AG09319 (cell line): Measurements from ENCODE around the gene P2RX6.
"Not testable (repeated sequence)": the region's sequence is repeated elsewhere in the genome, so short reads cannot be mapped to it uniquely, and the experiment has no call there.

Experiments
- DNase-seq: peaks from one replicate; pipeline ENCODE4 v3.0.0-alpha.2; 2010; ENCODE audit warnings: low read depth; ENCODE audit errors: extremely low read depth
- TF ChIP-seq, protein P1 (sequence below): IDR thresholded peaks from 2 replicates; pipeline ENCODE4 v1.5.1; 2011; ENCODE audit warnings: low read depth, mild to moderate bottlenecking, inconsistent platforms, low read length, moderate library complexity

Gene P2RX6

DNA sequence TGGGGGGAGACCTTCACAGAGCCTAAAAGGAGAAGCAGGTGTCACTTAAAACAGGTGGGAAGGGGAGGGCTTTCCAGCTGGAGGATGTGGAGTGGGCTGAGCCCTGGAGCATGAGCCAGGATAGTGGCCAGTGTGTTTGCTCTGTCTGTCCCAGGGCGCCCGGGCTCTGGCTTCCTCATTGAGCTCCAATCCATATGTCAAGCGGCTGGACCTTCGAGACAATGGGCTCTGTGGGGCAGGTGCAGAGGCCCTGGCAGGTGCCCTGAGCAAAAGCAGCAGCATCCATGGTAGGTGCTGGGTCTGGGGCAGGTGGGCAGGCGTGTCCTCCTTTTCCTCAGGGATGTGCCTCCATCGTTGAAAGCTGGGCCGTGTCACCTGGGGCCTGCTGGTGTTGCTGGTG lies 32.8 kb downstream of the P2RX6 start:
- no peak for DNase-seq

DNA sequence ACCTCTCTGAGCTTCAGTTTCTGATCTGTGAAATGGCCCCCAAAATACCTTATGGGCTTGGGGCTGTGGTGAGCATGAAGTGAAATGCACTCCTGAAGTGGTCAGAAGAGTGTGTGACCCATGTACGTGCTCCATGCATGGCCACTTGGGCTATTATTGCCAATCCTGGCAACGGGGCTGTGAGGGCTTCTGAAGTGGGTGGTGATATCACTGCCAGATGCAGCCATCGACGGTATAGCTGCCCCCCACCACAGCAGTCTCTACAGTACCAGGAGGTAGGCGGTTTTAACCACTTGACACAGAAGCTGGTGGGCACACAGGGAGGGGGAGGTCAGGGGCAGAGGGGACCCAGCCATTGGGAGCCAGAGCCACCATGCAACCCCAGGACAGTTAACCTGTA lies 33.5 kb downstream of the P2RX6 start:
- not testable (repeated sequence) for DNase-seq

More for the DNA sequence above, 32.8 kb downstream of the P2RX6 start:
- TF ChIP-seq, protein P1, sequence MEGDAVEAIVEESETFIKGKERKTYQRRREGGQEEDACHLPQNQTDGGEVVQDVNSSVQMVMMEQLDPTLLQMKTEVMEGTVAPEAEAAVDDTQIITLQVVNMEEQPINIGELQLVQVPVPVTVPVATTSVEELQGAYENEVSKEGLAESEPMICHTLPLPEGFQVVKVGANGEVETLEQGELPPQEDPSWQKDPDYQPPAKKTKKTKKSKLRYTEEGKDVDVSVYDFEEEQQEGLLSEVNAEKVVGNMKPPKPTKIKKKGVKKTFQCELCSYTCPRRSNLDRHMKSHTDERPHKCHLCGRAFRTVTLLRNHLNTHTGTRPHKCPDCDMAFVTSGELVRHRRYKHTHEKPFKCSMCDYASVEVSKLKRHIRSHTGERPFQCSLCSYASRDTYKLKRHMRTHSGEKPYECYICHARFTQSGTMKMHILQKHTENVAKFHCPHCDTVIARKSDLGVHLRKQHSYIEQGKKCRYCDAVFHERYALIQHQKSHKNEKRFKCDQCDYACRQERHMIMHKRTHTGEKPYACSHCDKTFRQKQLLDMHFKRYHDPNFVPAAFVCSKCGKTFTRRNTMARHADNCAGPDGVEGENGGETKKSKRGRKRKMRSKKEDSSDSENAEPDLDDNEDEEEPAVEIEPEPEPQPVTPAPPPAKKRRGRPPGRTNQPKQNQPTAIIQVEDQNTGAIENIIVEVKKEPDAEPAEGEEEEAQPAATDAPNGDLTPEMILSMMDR: no peak

DNA sequence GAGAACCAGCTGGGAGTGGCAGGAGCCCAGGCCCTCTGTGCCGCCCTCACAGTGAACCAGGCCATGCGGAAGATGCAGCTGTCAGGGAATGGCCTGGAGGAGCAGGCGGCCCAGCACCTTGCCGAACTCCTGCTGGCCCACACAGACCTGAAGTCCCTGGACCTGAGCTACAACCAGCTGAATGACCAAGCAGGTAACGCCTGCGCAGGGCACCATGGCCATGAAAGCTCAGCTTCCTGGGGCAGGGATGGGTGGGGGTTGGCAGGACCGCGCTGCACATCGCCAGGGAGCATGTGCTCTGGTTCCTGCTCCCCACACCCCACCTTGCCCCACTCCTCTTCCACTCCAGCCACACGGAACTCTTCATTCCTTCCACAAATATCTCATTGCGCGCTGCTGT lies 34.0 kb downstream of the P2RX6 start:
- not testable (repeated sequence) for DNase-seq

DNA sequence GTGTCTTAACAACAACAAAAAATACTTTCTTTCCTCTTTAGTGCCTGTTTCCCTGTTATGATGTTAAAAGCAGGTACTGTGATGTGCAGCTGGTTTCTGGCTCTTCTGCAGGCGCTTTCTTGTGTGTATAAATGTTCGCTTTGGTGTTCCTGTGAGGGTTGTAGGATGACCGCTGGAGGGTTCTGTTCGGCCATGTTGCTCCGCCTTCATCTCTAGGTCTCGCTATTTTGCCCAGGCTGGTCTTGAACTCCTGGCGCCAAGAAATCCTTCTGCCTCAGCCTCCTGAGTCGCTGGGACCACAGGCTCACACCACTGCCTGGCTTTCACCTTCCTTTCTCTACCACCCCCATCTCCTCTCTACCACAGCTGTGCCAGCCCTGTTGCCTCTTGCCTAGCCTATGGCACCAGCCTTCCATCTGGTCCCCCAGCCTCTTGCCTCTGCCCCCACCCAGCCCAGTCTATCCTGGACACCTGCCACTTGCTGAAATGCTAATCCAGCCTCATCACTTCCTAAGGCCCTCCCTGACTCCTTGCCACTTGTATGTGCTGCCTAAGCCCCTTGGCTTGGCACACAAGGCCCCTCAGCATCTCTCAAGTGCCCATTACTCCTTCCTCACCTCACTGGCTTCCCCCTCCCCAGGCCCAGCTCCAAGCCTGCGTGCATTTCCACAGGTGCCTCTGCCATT lies 36.3 kb downstream of the P2RX6 start:
- TF ChIP-seq, protein P1: no peak
- DNase-seq: no peak

DNA sequence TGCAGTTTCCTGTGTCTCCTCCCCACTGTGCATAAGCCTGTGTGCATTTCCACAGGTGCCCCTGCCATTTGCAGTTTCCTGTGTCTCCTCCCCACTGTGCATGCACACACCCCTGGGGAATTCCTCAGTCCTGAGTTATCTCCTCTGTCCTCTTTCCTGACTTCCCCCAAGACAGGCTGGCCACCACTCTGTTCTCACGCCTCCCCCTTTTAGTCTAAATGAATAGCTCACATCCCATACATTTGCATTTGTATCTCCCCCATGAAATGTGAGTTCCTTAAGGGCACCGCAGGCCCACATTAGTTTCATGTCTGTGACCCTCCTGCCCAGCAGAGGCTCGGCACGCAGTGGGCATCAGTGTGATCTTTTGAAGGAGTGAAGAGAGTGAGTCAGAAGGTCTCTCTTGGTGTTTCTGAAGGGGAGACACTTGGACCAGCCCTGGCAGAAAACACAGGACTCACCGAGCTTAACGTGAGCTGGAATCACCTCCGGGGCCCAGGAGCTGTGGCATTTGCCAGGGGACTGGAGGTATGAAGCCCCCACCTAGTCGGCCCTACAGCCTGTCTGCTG lies 37.0 kb downstream of the P2RX6 start:
- TF ChIP-seq, protein P1: no peak
- DNase-seq: no peak

DNA sequence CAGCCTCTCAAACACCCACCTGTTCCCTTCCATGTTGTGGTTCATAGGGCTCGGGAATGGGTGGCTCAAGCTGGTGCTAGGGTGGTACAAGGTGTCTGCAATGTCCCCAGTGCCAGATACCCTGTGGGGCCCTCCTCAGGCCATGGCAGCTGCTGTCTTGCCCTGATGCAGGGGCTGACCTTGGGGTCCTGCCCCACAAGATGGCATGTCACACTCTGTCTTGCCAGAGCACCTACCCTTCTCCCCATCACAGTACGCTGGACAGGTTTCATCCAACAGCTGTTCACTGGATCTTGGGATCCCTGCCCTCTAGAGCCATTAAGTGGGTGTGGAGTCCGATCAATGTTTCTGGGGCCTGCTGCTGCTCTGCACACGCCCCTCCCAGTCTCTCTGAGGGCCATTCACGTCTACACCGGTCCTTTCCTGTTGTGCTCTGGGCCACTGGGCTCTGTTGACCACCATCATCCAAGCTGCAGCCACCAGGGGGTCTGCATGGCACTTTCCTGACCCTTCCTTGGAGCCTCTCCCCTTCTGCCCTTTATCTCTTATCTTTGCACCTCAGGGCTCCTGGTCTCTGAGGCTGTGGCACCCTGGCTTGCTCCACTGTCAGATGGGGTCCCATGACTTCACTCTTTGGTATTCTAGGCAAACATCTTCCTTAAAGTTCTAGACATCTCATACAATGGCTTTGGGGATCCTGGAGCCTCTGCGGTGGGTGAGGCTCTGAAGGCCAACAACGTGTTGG lies 37.9 kb downstream of the P2RX6 start:
- DNase-seq: no peak
- TF ChIP-seq, protein P1: no peak

DNA sequence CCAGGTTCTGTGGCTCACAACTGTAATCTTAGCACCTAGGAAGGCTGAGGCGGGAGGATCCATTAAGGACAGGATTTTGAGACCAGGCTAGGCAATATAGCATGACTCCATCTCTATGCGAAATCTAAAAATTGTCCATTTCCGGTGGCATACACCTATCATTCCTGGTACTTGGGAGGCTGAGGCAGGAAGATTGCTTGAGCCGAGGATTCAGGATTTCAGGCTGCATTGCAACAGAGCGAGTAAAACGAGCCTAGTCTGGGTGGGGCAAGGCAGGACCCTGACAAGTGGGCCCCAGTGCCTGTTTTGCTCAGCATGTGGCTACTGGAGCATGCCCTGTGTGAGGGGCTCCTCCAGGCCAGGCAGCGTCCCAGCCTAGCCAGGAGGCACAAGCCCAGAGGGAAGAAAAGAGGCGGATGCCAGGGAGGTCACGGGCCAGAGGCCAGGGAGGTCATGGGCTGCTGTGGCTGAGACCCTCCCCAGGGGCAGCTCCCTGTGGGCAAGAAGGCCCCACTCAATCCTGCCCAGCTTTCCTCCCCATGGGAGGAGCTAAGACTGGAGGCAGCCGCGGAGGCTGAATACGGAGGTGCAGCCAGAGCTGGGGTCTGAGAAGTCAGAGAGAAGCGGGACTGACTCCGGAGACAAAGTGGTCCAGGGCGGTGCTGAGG lies 39.2 kb downstream of the P2RX6 start:
- DNase-seq: no peak
- TF ChIP-seq, protein P1: no peak
